CD4-positive, alpha-beta T cell treated with Interleukin-4 for 4 hours (primary cell): ENCODE measurements around the gene IRAG1.

Experiments used
- DNase-seq: peaks from one replicate; pipeline ENCODE4 v3.0.0-alpha.2; 2020

Gene IRAG1

GRCh38 chr11:10693509-10694081 lies at the start of gene IRAG1:
Gene IRAG1 (minus strand): TSS chr11:10693755. CDS start chr11:10693602, 153 bp downstream.
- DNase-seq, result no peak

DNA sequence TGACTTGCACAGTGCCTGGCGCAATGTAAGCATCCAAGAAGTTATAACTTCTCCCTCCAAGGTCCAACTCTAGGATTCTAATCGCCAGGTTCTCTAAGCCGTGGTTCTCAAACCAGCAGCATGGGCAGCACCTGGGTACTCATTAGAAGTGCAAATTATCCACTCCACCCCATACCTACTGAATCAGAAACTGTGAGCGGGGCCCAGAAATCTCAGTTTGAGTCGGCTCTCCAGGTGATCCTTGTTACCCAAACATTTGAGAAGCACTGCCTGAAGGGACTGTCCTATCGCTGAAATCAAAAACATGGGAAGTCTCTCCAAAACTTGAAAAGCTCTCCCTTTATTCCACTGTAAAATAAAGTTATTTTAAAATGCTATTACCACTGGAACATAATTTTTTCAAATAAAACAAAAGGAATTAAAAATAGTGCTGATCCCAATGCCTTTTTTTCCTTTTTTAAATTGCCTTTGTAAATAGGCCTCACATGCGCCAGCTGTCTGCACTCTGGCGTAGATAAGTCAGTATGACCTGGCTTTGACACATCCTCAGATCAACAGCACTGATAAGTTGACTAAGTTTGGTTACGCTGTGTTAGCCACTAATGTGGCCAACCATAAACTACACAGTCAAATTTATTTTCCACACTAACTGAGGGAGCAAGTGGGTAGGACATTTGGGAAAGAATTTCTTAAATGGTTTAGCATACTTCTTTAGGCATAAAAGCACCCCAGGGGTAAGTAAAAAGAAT lies 49.1 kb upstream of the IRAG1 start:
- DNase-seq, result peak; percentile 60

GRCh38 chr11:10735481-10736475 lies 42.2 kb upstream of the IRAG1 start:
- DNase-seq, result peak; percentile 76

GRCh38 chr11:10731064-10731680 lies 37.6 kb upstream of the IRAG1 start:
- no peak for DNase-seq

- no peak for DNase-seq
These were observed 36.6 kb upstream of the IRAG1 start for GRCh38 chr11:10730151-10730550.

- no peak for DNase-seq
These were observed 35.4 kb upstream of the IRAG1 start for GRCh38 chr11:10728789-10729472.

GRCh38 chr11:10728154-10728553 lies 34.6 kb upstream of the IRAG1 start:
- DNase-seq, result no peak

DNA sequence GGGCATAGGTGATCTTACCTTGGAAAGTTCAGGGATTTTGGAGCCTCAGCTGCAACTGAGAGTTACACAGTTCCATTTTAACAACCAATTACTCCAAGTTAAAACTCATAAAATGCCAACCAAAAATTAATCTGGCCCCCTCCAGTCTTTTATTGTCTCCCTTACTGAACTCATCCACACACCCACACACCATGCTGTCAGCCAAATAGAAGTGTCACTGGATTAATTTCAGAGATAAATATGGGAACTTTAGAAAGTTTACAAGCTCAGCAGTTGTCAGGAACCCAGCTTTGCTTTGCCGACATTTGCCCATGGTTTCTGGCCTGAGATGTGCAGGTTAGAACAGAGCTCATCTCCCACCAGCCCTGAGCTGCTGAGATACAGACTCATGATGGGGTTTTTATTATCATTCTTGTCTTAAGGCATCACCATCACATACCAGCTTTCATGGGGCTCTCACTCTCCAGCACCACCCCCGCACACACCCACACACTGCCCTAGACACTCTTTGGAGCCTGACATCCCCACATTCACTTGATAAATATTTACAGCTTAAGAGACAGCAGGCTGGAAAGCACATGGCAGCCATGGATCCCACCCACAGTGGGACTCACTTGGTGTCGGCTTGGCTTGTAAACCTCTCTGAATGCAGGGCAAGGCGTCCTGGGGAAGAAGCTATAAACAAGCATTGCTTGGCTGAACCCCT lies 33.7 kb upstream of the IRAG1 start:
- DNase-seq, result no peak

DNA sequence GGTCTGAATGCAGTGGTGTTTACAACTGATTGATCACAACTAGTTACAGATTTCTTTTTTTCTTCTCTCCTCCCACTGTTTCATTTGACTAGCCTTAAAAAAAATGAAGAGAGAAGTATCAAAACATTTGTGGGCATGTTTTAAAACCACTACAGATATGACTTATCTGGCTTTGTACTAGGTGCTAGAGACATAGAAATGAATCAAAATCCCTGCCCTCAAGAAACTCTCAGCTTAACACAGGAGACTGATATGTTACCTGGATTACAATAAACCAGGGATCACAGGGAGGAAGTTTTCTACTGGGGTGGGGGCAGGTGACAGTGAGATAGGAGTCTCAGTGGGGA lies 32.3 kb upstream of the IRAG1 start:
- no peak for DNase-seq

GRCh38 chr11:10725114-10725906 lies 31.8 kb upstream of the IRAG1 start:
- DNase-seq, result peak; percentile 39

- no peak for DNase-seq
These were observed 28.8 kb upstream of the IRAG1 start for GRCh38 chr11:10722307-10722706.

GRCh38 chr11:10720881-10721376 lies 27.4 kb upstream of the IRAG1 start:
- DNase-seq, result no peak

- no peak for DNase-seq
These were observed 26.1 kb upstream of the IRAG1 start for GRCh38 chr11:10719616-10720015.

- no peak for DNase-seq
These were observed 23.1 kb upstream of the IRAG1 start for GRCh38 chr11:10716543-10717259.

GRCh38 chr11:10716122-10716521 lies 22.6 kb upstream of the IRAG1 start:
- DNase-seq, result no peak

DNA sequence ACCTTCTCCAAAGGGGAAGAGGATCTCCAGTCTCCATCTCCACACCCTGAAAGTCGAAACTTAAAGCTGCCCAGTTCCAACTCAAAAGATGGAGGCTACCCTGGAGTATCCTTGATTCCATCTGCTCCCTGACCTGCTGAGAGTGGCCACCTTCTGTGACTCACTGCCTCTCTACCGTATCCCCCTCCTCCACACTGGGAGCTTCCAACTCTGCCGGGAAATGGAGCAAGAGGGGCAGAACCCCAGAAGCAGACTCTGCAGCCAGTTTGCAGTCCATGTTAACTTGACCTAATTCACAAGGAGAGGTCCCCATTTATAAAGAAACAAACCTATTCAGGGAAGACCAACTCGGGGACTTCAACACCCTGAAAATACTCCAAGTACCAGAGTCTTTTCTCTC lies 22.0 kb upstream of the IRAG1 start:
- DNase-seq, result no peak

- DNase-seq, result no peak
These were observed 15.9 kb upstream of the IRAG1 start for GRCh38 chr11:10709299-10710086.

DNA sequence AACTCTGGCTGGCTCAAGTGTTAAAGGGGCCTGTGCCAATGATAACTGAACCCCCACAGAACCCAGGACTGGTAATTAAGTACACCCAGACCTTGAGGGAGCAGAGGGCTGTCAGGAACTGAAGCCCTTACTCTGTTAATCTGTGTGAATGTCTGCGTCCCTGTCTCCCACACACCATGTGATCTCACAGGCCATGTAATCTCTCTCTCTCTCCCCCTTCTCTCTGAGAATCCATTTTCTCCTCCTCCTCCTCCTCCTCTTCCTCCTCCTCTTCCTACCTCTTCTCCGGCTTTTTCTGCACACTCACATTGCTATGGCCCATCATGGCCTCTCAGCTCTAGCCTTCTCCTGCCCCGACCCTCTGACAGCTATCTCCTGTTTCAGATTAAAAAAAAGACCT lies 14.6 kb upstream of the IRAG1 start:
- DNase-seq, result no peak

DNA sequence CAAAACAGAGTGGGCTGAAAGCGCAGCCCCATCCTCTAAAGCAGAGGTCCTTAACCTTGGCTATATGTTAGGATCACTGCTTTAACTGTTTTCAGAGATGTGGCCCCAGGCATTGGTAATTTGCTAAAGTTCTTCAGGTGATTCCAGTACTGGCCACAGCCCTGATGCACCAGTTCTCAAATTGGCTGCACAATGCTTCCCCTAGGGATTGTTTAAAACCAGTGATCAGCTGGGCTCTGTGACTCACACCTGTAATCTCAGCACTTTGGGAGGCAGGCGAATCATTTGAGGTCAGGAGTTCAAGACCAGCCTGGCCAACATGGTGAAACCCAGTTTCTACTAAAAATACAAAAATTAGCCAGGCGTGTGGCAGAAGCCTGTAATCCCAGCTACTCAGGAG lies 8.4 kb upstream of the IRAG1 start:
- DNase-seq, result no peak
